Lower lobe of right lung (tissue), 2 donors: ENCODE data around the gene TEKT3. TPM values are rescaled to one million over a fixed set of nuclear protein-coding genes. Genes with fewer than 3 reads are reported as not detected.

Source experiments
- ATAC-seq, 2 donors: fragments of 200-7000 bp; cut with Tn5 transposase; one replicate each; pipeline ENCODE4 v1.9.1; 2020 to 2022; ENCODE audit warnings: mild to moderate bottlenecking in 2 of 2, moderate library complexity in 2 of 2
- DNase-seq: peaks from one replicate; pipeline ENCODE4 v3.0.0-alpha.2; 2020
- H3K27ac ChIP-seq: fragments of 200-600 bp; one replicate; pipeline ENCODE4 v1.8.0; 2022
- H3K27me3 ChIP-seq: fragments of 200-600 bp; one replicate; pipeline ENCODE4 v1.8.0; 2022; ENCODE audit warnings: low read depth
- H3K36me3 ChIP-seq: fragments of 200-600 bp; one replicate; pipeline ENCODE4 v1.8.0; 2022; ENCODE audit warnings: mild to moderate bottlenecking
- H3K4me1 ChIP-seq: fragments of 200-600 bp; one replicate; pipeline ENCODE4 v1.8.0; 2022
- H3K4me3 ChIP-seq: fragments of 200-600 bp; one replicate; pipeline ENCODE4 v1.8.0; 2022; ENCODE audit warnings: mild to moderate bottlenecking
- H3K9me3 ChIP-seq: fragments of 200-600 bp; one replicate; pipeline ENCODE4 v1.8.0; 2022
- CTCF ChIP-seq: fragments of 200-600 bp; IDR thresholded peaks from one replicate; pipeline ENCODE4 v1.8.0; 2022; ENCODE audit warnings: antibody characterized with exemption, mild to moderate bottlenecking
- intact Hi-C: fragments of 100-400 bp; cut with DNase I; formaldehyde crosslinking; loops from one replicate; pipeline ENCODE4 v1.11.0; 2022
- total RNA-seq: library from RNA; stranded (reverse); fragmentation: NEBNext Ultra II Directional; extraction: Animal tissue kit (Norgen Biotek cat#: 25700); gene quantifications from one replicate; pipeline ENCODE4 v1.2.1, GENCODE V29; 2021
- donor health status: DM: no; HTN: yes; CAD: no; lungs with severe emphysema.

TEKT3 gene
- total RNA-seq, 1 donor from 2014 or later, result 2.2 TPM

GRCh38 chr17:15323131-15323530 lies 18.3 kb downstream of the TEKT3 start:
- no peak for ATAC-seq
- no peak overlapping the region for H3K4me3 ChIP-seq
- TF ChIP-seq CTCF, result no peak
- DNase-seq, result no peak
- intact Hi-C loops, result no loop called here
- H3K27me3 ChIP-seq, result no peaks in the 10 kb centered on the region
- no peaks in the 10 kb centered on the region for H3K36me3 ChIP-seq
- H3K9me3 ChIP-seq, result no peaks in the 10 kb centered on the region
- no peaks in the 10 kb centered on the region for H3K4me1 ChIP-seq
- no peak overlapping the region for H3K27ac ChIP-seq

GRCh38 chr17:15321556-15322251 lies 19.7 kb downstream of the TEKT3 start:
- no peaks in the 10 kb centered on the region for H3K9me3 ChIP-seq
- H3K27ac ChIP-seq, result no peak overlapping the region
- no peak for ATAC-seq
- intact Hi-C loops, result no loop called here
- no peak overlapping the region for H3K4me3 ChIP-seq
- no peak for DNase-seq
- TF ChIP-seq CTCF, result no peak
- no peaks in the 10 kb centered on the region for H3K27me3 ChIP-seq
- H3K4me1 ChIP-seq, result no peaks in the 10 kb centered on the region
- H3K36me3 ChIP-seq, result no peaks in the 10 kb centered on the region

- no peaks in the 10 kb centered on the region for H3K27me3 ChIP-seq
- no peak overlapping the region for H3K27ac ChIP-seq
- no peak overlapping the region for H3K4me3 ChIP-seq
- H3K9me3 ChIP-seq, result no peaks in the 10 kb centered on the region
- intact Hi-C loops, result no loop called here
- no peak for TF ChIP-seq CTCF
- DNase-seq (no peak), ATAC-seq (no peak)
- no peaks in the 10 kb centered on the region for H3K4me1 ChIP-seq
- no peaks in the 10 kb centered on the region for H3K36me3 ChIP-seq
Measured at GRCh38 chr17:15319452-15320010, 21.9 kb downstream of the TEKT3 start.

GRCh38 chr17:15311996-15312395 lies 29.4 kb downstream of the TEKT3 start:
- no peak for ATAC-seq
- no peaks in the 10 kb centered on the region for H3K36me3 ChIP-seq
- peaks cover 6% of the 10 kb centered on the region for H3K4me1 ChIP-seq
- intact Hi-C loops, result no loop called here
- H3K27me3 ChIP-seq, result no peaks in the 10 kb centered on the region
- no peaks in the 10 kb centered on the region for H3K9me3 ChIP-seq
- no peak for DNase-seq
- no peak overlapping the region for H3K4me3 ChIP-seq
- no peak for TF ChIP-seq CTCF
- H3K27ac ChIP-seq, result no peak overlapping the region

- Histone ChIP-seq H3K4me1 (peaks cover 11% of the 10 kb centered on the region), H3K27ac (no peak overlapping the region), H3K27me3 (no peaks in the 10 kb centered on the region), H3K36me3 (no peaks in the 10 kb centered on the region), H3K9me3 (no peaks in the 10 kb centered on the region), H3K4me3 (no peak overlapping the region)
- TF ChIP-seq CTCF, result no peak
- ATAC-seq (no peak), DNase-seq (no peak)
- intact Hi-C loops, result no loop called here
Measured at GRCh38 chr17:15309793-15310192, 31.6 kb downstream of the TEKT3 start.
